ENCODE results near the gene SIGMAR1. TPM values are rescaled to one million over a fixed set of nuclear protein-coding genes. Genes with fewer than 3 reads are reported as not detected.

SIGMAR1 gene
- total RNA-seq, 1 donor from 2014 or later: 56.8 TPM

DNA sequence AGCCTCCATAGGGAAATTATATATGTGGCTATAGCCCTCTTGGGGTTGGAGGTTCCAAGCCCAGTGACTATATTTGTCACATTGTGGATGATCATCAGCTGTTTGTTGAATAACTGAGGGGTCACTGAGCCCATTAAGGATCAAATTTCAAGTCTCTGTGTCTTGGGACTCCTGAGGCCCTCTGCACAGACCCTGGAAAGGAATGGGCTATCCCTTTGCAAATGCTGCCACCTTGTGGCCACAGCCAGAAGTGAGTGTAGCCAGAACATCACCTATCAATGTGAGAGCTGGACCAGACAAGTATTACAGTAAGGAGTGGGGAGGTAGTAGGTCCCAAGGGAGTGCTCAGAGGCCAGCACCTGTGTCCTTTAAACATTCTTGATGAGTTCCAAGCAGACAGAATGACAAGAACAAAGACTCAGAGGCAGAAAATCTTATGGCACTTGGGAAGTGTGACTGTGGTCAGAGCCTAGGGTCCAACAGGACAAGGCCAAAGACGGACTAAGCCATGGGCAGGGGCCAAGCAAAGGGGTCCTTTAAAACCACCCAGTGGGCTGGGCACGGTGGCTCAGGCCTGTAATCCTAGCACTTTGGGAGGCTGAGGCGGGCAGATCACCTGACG lies 33.9 kb downstream of the SIGMAR1 start:
- peak; percentile 86 for DNase-seq (ENCODE audit: low spot score)

DNA sequence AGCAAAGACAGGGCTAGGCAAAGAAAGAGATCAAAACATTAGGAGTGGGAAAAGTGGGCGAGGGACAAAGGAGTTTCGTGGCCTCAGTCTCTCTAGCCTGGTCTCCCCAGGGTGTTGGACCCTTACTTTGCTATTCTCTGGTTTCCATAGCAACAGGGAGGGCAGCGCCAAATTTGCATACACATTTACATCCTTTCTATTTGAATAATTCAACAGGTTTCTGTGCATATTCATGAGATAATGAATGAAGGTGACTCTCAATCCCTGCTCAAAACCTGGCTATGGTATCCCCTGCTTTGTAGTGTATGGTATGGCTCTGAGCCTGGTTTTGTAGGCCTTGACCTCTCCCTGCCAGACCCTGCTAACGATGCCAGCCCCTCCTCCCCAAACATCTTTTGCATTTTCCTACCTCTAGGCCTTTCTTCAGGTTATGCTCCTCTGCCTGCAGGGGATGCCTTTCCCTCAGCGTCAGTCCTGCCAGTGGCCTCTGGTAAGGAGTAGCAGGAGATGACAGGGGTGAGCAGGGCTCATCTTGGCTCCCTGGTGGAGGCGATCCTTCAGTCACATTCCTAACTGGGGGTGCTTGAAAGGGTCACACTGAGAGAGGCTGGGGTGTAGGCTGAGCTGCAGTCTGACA lies 35.5 kb downstream of the SIGMAR1 start:
- no peak for DNase-seq (ENCODE audit: low spot score)

DNA sequence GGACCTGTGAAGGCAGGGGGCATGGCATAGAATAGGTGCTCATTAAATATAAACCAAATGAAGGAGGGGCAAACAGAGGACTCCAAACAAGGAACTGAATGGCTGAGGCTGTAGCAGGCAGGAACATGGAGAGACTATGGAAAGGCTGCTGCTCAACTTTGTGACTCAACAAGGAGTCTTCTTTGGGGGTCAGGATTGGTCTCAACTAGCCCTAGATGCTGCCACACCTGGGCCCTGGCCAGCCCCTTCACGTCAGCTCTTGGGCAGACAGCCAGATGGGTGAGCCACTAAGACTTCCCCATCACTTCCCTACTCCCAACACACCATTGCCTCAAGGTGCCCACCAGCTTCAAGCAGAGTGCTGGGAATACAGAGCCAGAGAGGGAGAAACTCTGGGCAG lies 36.7 kb downstream of the SIGMAR1 start:
- DNase-seq (ENCODE audit: low spot score): peak; percentile 57

DNA sequence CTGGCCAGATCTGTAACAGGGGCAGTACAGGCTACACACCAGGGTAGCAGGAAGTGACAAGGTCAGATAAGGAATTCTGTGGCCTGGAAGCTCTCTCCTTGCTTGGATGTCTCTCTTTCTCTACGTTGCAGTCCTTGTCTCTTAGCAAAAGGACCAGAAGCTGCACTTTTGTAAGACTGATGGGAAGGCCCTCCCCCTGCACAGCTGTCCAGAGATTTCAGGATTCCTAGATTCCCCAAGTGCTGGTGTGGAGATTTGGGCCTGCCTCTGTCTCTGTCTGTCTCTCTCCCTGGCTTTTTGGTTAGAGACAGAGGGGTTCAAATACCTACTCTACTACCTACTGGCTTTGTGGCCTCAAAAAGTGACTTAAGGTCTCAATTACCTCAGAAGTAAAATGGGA lies 38.0 kb downstream of the SIGMAR1 start:
- DNase-seq (ENCODE audit: low spot score): no peak

DNA sequence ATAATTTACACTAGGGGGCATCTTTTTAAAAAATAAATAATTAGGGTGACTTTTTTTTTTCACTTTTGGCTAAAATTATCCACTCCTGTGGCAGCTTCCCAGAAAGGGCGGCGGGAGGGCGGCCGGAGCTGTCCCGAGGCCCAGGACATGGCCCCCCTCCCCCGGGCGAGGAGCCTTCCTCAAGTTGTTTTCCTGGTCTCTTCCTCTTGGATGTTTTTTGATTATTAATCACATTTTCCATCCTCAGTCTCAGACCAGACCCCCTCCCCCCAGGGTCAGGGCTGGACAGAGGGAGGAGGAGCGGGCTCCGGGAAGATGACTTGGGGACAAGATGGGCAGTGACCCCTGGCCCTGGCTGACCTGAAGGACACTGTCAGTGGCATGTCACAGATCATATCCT lies 43.4 kb downstream of the SIGMAR1 start:
- peak; percentile 54 for DNase-seq (ENCODE audit: low spot score)

DNA sequence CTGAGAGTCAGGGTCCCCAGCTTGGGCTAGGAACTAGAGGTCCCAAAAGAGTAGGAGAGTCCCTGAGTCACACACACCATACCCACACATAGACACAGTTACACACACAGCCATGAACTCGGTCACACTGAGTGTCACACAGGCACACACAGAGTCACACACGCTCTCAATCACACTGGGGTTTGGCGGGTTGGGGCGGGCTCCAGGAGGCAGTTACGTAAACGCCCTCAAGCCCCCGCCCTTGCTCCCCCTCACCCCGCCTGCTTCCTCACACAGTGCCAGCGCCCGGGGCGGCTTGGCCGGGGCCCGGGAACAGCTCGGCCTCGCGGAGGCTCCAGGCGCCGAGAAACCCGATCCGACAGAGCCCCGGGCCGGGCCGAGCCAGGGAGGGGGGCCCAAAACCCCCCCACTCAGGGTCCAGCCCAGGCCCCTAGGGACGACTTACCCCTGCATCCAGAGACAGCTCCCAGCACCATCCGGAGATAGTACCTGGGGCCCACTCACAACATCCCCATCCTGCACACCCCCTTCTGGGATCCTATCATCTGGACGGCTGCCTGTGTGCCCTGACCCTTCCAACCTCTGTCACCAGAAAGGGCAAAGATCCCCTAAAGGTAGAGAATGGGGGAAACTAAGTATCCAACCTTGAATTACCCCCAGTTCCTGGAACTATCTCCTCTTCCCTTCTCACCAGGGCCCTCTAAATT lies 44.5 kb downstream of the SIGMAR1 start:
- DNase-seq (ENCODE audit: low spot score): peak; percentile 82

DNA sequence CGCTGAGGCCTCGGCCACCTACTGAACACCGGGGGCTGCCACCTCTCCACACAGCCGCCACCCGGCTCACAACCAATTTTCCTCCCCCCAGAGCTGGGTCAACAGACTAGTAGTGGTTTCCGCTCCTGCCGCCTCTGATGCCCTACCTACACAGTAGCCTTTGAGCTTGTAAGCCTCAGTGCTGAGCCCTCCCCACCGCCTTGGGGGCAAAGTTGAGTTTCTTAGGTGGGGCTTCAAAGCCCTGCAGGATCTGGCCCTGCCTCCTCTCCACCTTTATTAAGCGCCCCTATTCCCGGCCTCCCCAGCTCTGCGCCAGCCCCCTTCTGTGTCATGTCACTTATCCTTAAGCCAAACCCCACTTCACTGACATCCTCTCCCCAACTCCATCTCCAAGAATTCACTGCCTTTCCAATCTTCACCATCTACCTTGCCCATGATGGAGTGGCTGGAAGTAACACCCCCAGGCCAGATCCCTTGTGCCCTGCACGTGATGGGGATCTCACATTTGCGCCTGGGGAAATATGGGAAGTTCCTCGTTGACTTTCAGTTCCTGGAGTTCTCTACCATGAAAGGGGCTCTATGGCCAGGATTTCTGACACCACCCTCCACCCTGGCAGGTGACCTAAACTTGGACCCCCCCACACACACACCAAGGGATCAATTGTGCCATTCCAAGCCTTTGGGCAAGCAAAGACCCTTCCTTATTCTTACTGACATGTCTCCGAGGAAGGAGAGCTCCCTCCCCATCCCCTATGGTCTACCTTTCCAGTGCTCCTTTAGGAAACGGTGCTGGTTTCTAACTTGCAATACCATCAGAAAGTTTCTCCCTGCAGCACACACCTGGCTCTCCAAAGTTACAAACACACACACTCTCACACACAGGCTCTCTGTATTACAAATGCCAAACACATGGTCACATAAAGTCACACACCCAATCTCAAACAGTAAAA lies 45.4 kb downstream of the SIGMAR1 start:
- DNase-seq (ENCODE audit: low spot score): no peak

DNA sequence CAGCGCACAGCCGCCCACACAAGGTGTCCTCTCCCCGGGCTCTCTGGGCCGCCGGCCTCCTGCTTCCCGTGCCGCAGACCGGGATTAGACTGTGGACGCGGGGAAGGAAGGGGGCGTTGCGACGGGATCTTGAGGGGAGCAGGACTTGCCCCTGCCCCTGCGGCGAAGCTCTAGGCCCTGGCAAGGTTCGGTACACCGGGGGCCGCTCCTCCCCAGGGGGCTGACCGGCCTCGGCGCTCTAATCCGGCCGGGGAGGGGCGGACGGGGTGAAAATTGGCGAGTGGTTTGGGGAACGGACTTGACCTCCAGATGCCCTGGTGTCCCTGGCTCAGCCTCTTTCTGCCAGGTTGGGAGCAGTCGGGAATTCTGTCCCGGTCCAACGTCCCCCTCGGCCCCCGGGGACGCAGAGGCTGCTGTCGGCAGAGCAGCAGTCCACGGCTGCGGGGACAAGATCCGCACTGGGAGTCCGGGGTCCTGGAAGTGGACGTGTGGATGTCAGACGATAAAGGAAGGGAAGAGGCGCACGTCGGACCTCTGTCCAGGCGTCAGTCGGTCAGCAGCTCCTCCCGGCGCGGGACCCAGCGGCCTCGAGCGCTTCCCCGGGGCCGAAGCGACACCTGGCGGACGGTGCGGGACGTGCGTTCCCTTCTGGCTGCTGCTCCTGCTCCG lies 46.2 kb downstream of the SIGMAR1 start:
- DNase-seq (ENCODE audit: low spot score): peak; percentile 89

DNA sequence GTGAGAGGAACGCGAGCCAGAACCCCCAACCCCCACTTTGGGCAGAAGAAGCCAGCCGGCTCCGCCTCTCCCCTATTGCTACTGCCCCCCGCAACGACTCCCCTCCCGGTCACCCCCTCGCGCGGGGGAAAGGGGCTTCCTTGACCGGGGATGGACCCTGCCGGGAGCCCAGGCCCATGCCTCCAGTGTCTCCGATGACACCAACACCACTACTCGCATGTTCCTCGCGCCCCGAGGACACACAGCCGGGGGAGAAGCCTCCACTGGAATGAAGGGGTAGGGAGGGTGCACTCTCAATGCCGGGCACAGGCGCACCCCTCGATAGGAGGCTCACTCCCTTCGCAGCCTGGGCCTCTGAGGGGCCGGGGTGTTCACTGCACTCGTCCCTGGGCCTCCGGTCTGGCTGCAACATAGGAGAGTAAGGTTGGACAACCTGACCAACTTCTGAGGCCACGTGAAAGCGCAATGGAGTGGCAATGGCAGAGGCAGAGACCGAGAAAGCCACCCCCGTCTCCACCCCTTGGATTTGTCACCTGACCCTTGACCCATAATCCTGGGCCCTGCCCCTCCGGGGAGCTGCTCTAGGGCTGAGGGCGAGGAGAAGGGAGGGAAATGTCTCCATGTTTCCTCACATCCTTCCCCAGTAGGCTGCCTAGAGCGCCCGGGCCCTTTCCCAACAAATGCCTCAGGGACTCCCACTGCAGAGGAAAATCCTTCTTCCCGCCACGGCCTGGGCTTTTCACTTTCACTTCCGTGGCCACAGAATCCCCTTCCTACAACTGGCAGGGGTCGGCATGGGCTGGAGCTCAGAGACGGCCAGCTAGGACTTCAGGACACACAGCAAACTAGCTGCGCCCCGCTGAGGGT lies 47.0 kb downstream of the SIGMAR1 start:
- peak; percentile 54 for DNase-seq (ENCODE audit: low spot score)

DNA sequence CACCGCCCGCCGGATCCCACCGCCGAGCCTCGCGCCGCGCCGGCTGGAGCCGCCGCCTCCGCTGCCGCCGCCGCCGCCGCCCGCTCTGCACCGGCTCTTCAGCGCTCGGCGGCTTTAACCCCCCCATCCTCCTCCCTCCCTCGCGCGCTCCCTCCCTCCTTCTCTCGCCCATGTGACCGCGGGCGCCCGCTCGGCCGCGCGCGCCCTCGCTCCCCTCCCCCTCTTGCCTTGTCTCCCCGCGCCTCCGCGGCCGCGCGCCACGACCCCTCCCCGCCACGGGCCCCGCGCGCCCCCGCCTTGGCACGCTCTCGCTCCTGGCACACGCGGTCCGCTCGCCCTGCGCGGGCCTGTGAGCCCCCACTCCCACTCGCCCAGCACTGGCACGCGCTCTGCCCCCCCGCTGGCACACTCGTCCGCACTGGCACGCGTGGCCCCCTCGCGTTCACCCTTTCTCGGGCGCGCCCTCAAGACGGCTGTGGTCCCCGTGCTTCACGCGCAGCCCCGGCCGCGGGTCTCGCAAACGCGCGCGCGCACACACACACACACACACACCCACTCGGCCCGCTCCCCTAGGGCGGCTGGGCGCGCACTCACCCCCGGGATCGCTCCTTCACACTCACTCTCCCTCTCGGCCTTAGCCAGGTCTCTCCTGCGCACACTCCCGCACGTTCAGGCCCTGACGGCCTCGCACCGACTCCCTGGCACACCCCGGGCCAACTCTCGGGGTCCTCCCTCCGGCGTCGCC lies 47.8 kb downstream of the SIGMAR1 start, which contains the start of gene CNTFR:
Gene CNTFR, minus strand, starts transcription at position 89 of the 745 bp plus-strand sequence. CDS start 20,743 bp downstream, outside the sequence.
- no peak for DNase-seq (ENCODE audit: low spot score)

DNA sequence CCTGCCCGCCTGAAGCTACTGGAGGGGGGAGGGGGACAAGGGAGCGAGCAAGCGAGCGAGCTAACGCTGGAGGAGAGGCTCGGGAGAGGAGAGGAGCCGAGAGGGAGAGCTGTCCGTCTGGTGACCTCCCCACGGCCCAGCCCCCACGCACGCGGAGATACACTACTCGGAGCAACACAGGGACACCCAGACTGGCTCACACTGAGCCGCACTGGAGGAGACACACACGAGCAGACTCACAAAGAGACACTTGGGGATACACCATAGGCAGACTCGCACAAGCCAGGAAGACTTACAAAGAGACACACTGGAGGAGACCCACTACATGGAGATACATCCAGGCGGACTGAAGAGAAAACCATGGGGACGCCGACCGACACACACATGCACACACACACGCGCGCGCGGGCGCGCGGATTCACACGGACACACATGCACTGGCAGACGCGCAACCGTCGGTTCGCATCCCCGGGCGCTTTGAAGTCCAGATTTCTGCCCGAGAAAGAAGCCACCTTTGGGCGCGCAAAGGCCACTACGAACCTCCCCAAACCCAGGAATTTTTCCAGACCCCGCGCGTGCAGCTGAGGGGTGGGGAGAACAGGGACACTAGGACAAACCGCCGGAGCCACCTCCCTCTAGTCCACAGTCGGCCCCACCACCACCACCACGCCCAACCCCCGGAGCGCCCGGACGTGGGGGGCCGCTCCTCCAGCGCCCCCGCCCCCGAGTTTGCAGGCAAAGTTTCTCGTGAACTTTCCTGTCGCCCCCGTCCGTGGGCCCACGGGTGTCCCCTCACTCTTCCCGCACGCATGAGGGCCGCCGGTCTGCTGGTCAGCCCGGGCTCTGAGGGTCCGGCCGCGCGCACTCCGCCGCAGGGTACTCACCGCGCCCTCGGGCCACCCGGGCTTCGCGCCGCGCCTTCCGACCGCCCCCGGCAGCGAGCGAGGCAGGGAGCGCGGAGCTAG lies 48.6 kb downstream of the SIGMAR1 start:
- no peak for DNase-seq (ENCODE audit: low spot score)

DNA sequence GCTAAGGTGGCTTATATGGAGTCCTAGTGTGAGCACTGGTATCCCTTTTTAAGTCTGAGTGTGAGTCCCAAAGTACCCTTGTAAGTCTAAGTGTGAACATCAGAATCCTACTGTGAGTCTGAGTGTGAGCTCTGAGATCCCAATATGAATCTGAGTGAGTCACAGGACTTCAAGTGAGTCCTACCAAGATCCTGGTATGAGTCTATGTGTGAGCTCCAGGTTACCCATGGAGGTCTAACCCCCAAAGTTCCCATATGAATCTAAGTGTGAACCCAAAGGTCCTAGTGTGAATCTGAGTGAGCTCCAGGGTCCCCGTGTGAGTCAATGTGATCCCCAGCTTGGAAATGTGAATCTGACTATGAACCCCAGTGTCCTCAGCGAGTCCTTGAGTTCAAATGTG lies 50.3 kb downstream of the SIGMAR1 start:
- no peak for DNase-seq (ENCODE audit: low spot score)

DNA sequence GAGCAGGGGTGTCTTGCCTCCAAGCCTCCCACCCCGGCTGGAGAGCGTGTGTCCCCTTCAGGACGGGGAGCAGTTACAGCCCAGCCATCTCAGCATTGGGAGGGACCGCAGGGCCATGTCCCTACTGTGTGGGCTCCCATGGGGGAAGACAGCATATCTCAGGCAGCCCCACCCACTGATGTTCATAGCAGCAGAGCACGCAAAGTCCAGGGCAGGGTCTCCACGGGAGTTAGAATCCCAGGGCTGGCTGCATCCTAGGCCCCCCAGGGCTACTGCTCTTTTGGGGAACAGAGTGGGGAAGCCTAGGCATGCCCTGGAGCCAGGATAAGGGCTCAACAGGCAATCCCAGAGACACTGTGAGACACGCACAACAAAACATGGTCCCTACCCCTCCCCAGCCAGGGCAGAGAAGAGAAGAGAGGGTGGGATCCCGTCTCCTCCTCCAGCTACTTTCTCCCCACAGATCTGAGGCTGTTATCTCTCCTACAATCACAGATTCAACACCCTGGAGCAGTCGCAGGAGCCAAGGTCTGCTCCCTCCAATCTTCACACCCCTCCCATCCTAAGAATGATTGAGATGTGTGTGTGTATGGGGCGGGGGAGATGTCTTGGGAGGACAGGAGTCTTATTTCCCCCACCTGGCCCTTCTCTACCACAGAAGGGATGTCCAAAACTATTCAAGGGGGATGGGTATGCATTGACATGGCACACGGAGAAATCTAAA lies 51.5 kb downstream of the SIGMAR1 start:
- no peak for DNase-seq (ENCODE audit: low spot score)

DNA sequence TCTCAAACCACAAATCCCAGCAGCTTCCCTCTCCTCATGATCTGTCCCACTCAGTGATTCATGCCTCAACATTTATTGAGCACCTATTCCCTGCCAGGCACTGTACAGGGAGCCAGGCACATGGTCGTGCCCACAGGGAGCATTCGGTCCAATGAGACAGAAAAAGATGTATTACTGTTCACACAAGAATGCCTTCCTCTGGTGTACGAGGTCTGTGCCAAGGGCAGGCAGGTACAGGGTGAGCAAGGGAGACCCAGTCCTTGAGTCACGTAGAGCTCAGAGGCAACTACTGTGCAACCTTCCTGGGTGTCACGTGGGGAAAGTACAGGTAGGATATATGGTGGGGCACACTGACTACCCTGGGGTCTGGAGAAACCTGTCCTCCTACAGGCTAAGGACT lies 52.6 kb downstream of the SIGMAR1 start:
- no peak for DNase-seq (ENCODE audit: low spot score)
